ENCODE data around the gene HPS1. TPM values are rescaled to one million over a fixed set of nuclear protein-coding genes. Genes with fewer than 3 reads are reported as not detected.

Gene HPS1
- total and polyA plus RNA-seq, 7 donors = 11.5 to 29.1 (median 15.6) TPM

- H3K4me3 ChIP-seq = no peak overlapping the region
- no peaks in the 10 kb centered on the region for H3K36me3 ChIP-seq (ENCODE audit: insufficient read depth in 1 of 2, low read depth in 1 of 2)
- H3K27ac ChIP-seq = no peak overlapping the region
- H3K27me3 ChIP-seq (ENCODE audit: insufficient read depth in 3 of 3, low read length in 2 of 3) = no peaks in the 10 kb centered on the region
- H3K9me3 ChIP-seq = no peaks in the 10 kb centered on the region
- no peak for TF ChIP-seq CTCF (IDR thresholded peaks at IDR 0.05)
- no peaks in the 10 kb centered on the region for H3K4me1 ChIP-seq
- 80 to 85% (median 82%) methylated on average over 3 of the region's 3 CpGs for WGBS, 3 donors
- DNase-seq (no peak), ATAC-seq (no peak)
- intact Hi-C loops (cut with DNase I) = no loop called here
Measured at GRCh38 chr10:98487649-98488048, 40.9 kb upstream of the HPS1 start.

DNA sequence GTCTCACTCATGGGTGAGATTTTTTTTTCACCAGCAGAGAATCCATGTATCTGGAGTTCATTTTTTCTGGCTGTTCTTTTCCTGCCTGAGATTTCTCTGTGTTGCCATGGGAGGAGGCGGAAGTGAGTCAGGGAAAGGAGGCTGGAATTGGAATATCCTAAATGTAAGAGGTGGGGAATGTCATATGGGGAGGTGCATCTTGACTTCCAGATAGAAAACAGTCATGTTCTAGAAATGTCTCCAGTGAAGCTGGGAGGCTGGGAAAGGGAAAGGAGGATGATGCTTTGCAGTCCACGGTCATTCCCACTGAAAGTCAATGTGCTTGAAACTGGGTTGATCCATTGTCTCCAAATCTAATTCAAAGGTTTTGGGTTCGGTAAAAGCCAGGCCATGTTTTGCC lies 39.7 kb upstream of the HPS1 start:
- intact Hi-C loops (cut with DNase I) = no loop called here
- no peaks in the 10 kb centered on the region for H3K9me3 ChIP-seq
- DNase-seq = no peak
- ATAC-seq = no peak
- no peaks in the 10 kb centered on the region for H3K27me3 ChIP-seq (ENCODE audit: insufficient read depth in 3 of 3, low read length in 2 of 3)
- no peaks in the 10 kb centered on the region for H3K36me3 ChIP-seq (ENCODE audit: insufficient read depth in 1 of 2, low read depth in 1 of 2)
- H3K4me1 ChIP-seq = no peaks in the 10 kb centered on the region
- 68 to 82% (median 76%) methylated on average over 3 of the region's 3 CpGs for WGBS, 3 donors
- no peak overlapping the region for H3K4me3 ChIP-seq
- no peak for TF ChIP-seq CTCF (IDR thresholded peaks at IDR 0.05)
- no peak overlapping the region for H3K27ac ChIP-seq

- 81 to 90% (median 81%) methylated on average over 2 of the region's 2 CpGs for WGBS, 3 donors
- no peak for ATAC-seq
- Histone ChIP-seq H3K36me3 (ENCODE audit: insufficient read depth in 1 of 2, low read depth in 1 of 2) (no peaks in the 10 kb centered on the region), H3K27ac (no peak overlapping the region), H3K4me1 (no peaks in the 10 kb centered on the region), H3K9me3 (no peaks in the 10 kb centered on the region), H3K4me3 (no peak overlapping the region), H3K27me3 (ENCODE audit: insufficient read depth in 3 of 3, low read length in 2 of 3) (no peaks in the 10 kb centered on the region)
- no peak for TF ChIP-seq CTCF (IDR thresholded peaks at IDR 0.05)
- intact Hi-C loops (cut with DNase I) = no loop called here
- no peak for DNase-seq
Measured at GRCh38 chr10:98485959-98486358, 39.2 kb upstream of the HPS1 start.

DNA sequence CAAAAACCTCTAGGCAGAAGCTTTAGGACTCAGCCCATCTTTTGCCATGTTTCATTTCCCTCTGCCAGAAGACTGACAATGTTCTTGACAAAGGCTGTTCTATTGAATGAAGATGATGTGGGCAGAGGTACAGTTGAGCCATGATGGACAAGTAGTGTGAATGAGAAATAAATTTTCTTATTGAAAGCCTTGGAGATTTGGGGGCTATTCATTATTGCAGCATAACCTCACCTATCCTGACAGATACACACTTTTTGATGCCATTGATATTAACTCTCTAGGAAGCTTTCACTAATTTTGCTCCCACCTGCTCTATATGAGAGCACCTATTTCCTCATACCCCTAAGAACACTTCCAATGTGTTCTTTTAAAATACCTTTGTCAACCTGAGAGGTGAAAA lies 36.9 kb upstream of the HPS1 start:
- no peak overlapping the region for H3K27ac ChIP-seq
- intact Hi-C loops (cut with DNase I) = no loop called here
- H3K36me3 ChIP-seq (ENCODE audit: insufficient read depth in 1 of 2, low read depth in 1 of 2) = no peaks in the 10 kb centered on the region

More for the DNA sequence above, 36.9 kb upstream of the HPS1 start:
- no peak for TF ChIP-seq CTCF (IDR thresholded peaks at IDR 0.05)
- Histone ChIP-seq H3K4me1 (no peaks in the 10 kb centered on the region), H3K9me3 (no peaks in the 10 kb centered on the region), H3K4me3 (no peak overlapping the region), H3K27me3 (ENCODE audit: insufficient read depth in 3 of 3, low read length in 2 of 3) (no peaks in the 10 kb centered on the region)
- ATAC-seq (no peak), DNase-seq (no peak)
